ENCODE data around the gene EMD.

The EMD gene

GRCh38 chrX:154409222-154409871, 30.3 kb downstream of the EMD start, which contains the start of gene DNASE1L1:
Gene DNASE1L1, minus strand, starts transcription at chrX:154409254. Its CDS starts 3,686 bp downstream, at chrX:154405568.
- Histone ChIP-seq H3K4me1 (peaks cover 10% of the 10 kb centered on the region), H3K27me3 (ENCODE audit: low read depth) (no peaks in the 10 kb centered on the region), H3K36me3 (replicated peaks) (peaks cover 21% of the 10 kb centered on the region), H3K4me3 (no peak within 1 kb of the TSS), H3K9me3 (no peaks in the 10 kb centered on the region)
- in situ Hi-C loops (cut with MboI; ENCODE audit: low sequenced_read_pairs), result no loop called here
- DNase-seq (ENCODE audit: low spot score in 2 of 2), result peak in 1 of 2 experiments; percentile 67

GRCh38 chrX:154411981-154412340, 32.9 kb downstream of the EMD start:
- in situ Hi-C loops (cut with MboI; ENCODE audit: low sequenced_read_pairs), result no loop called here
- Histone ChIP-seq H3K27me3 (ENCODE audit: low read depth) (no peaks in the 10 kb centered on the region), H3K4me3 (peak overlapping the region; percentile 82), H3K9me3 (no peaks in the 10 kb centered on the region), H3K36me3 (replicated peaks) (peaks cover 27% of the 10 kb centered on the region), H3K4me1 (peaks cover 10% of the 10 kb centered on the region)
- DNase-seq (ENCODE audit: low spot score in 2 of 2), result peak; percentile 77 to 88

- DNase-seq (ENCODE audit: low spot score in 2 of 2), result no peak
- in situ Hi-C loops (cut with MboI; ENCODE audit: low sequenced_read_pairs), result no loop called here
- Histone ChIP-seq H3K36me3 (replicated peaks) (peaks cover 27% of the 10 kb centered on the region), H3K4me3 (peak overlapping the region; percentile 82), H3K9me3 (no peaks in the 10 kb centered on the region), H3K4me1 (peaks cover 10% of the 10 kb centered on the region), H3K27me3 (ENCODE audit: low read depth) (no peaks in the 10 kb centered on the region)
These were observed 33.4 kb downstream of the EMD start for GRCh38 chrX:154412468-154412867.

- DNase-seq (ENCODE audit: low spot score in 2 of 2), result no peak
- Histone ChIP-seq H3K4me1 (peaks cover 10% of the 10 kb centered on the region), H3K9me3 (no peaks in the 10 kb centered on the region), H3K4me3 (no peak overlapping the region), H3K36me3 (replicated peaks) (peaks cover 27% of the 10 kb centered on the region), H3K27me3 (ENCODE audit: low read depth) (no peaks in the 10 kb centered on the region)
- in situ Hi-C loops (cut with MboI; ENCODE audit: low sequenced_read_pairs), result no loop called here
These were observed 34.0 kb downstream of the EMD start for GRCh38 chrX:154413142-154413541.

- Histone ChIP-seq H3K9me3 (no peaks in the 10 kb centered on the region), H3K27me3 (ENCODE audit: low read depth) (no peaks in the 10 kb centered on the region), H3K4me3 (no peak overlapping the region), H3K36me3 (replicated peaks) (peaks cover 40% of the 10 kb centered on the region), H3K4me1 (peaks cover 6% of the 10 kb centered on the region)
- in situ Hi-C loops (cut with MboI; ENCODE audit: low sequenced_read_pairs), result no loop called here
- no peak for DNase-seq (ENCODE audit: low spot score in 2 of 2)
These were observed 38.1 kb downstream of the EMD start for GRCh38 chrX:154417157-154417556.

GRCh38 chrX:154419189-154419588, 40.1 kb downstream of the EMD start:
- H3K36me3 ChIP-seq (replicated peaks), result peaks cover 22% of the 10 kb centered on the region
- in situ Hi-C loops (cut with MboI; ENCODE audit: low sequenced_read_pairs), result no loop called here
- DNase-seq (ENCODE audit: low spot score in 2 of 2), result no peak
- no peaks in the 10 kb centered on the region for H3K9me3 ChIP-seq
- H3K4me3 ChIP-seq, result no peak overlapping the region
- H3K27me3 ChIP-seq (ENCODE audit: low read depth), result no peaks in the 10 kb centered on the region
- H3K4me1 ChIP-seq, result no peaks in the 10 kb centered on the region

GRCh38 chrX:154419688-154420401, 40.8 kb downstream of the EMD start:
- no peaks in the 10 kb centered on the region for H3K9me3 ChIP-seq
- H3K4me1 ChIP-seq, result no peaks in the 10 kb centered on the region
- no peaks in the 10 kb centered on the region for H3K27me3 ChIP-seq (ENCODE audit: low read depth)
- H3K4me3 ChIP-seq, result no peak overlapping the region
- H3K36me3 ChIP-seq (replicated peaks), result peaks cover 22% of the 10 kb centered on the region
- in situ Hi-C loops (cut with MboI; ENCODE audit: low sequenced_read_pairs), result no loop called here
- DNase-seq (ENCODE audit: low spot score in 2 of 2), result no peak

GRCh38 chrX:154420402-154420756, 41.3 kb downstream of the EMD start:
- H3K9me3 ChIP-seq, result no peaks in the 10 kb centered on the region
- no peak overlapping the region for H3K4me3 ChIP-seq
- no peaks in the 10 kb centered on the region for H3K4me1 ChIP-seq
- H3K36me3 ChIP-seq (replicated peaks), result peaks cover 19% of the 10 kb centered on the region
- no peak for DNase-seq (ENCODE audit: low spot score in 2 of 2)
- H3K27me3 ChIP-seq (ENCODE audit: low read depth), result no peaks in the 10 kb centered on the region
- in situ Hi-C loops (cut with MboI; ENCODE audit: low sequenced_read_pairs), result no loop called here

- Histone ChIP-seq H3K36me3 (replicated peaks) (peaks cover 13% of the 10 kb centered on the region), H3K4me3 (no peak overlapping the region; the same call in 1 of the 2 replicates), H3K27me3 (ENCODE audit: low read depth) (no peaks in the 10 kb centered on the region), H3K9me3 (no peaks in the 10 kb centered on the region), H3K4me1 (peaks cover 16% of the 10 kb centered on the region)
- in situ Hi-C loops (cut with MboI; ENCODE audit: low sequenced_read_pairs), result no loop called here
- no peak for DNase-seq (ENCODE audit: low spot score in 2 of 2)
These were observed 48.0 kb downstream of the EMD start for GRCh38 chrX:154426916-154427770.

- no peaks in the 10 kb centered on the region for H3K9me3 ChIP-seq
- peaks cover 16% of the 10 kb centered on the region for H3K4me1 ChIP-seq
- in situ Hi-C loops (cut with MboI; ENCODE audit: low sequenced_read_pairs), result no loop called here
- peak; percentile 95 to 98 for DNase-seq (ENCODE audit: low spot score in 2 of 2)
- peak within 1 kb of the TSS; percentile 63 for H3K4me3 ChIP-seq
- H3K36me3 ChIP-seq (replicated peaks), result peaks cover 26% of the 10 kb centered on the region
- H3K27me3 ChIP-seq (ENCODE audit: low read depth), result no peaks in the 10 kb centered on the region
These were observed 49.4 kb downstream of the EMD start, which contains the start of gene ATP6AP1 for GRCh38 chrX:154428176-154429171. Gene ATP6AP1, plus strand, starts transcription at chrX:154428677. Its CDS starts 16 bp downstream, at chrX:154428693.

GRCh38 chrX:154429711-154430110, 50.6 kb downstream of the EMD start:
- DNase-seq (ENCODE audit: low spot score in 2 of 2), result no peak
- H3K36me3 ChIP-seq (replicated peaks), result peaks cover 37% of the 10 kb centered on the region
- no peaks in the 10 kb centered on the region for H3K9me3 ChIP-seq
- H3K4me1 ChIP-seq, result peaks cover 16% of the 10 kb centered on the region
- in situ Hi-C loops (cut with MboI; ENCODE audit: low sequenced_read_pairs), result no loop called here
- no peaks in the 10 kb centered on the region for H3K27me3 ChIP-seq (ENCODE audit: low read depth)
- H3K4me3 ChIP-seq, result peak overlapping the region; percentile 63

- DNase-seq (ENCODE audit: low spot score in 2 of 2), result no peak
- in situ Hi-C loops (cut with MboI; ENCODE audit: low sequenced_read_pairs), result no loop called here
- Histone ChIP-seq H3K36me3 (replicated peaks) (peaks cover 45% of the 10 kb centered on the region), H3K4me1 (peaks cover 16% of the 10 kb centered on the region), H3K27me3 (ENCODE audit: low read depth) (no peaks in the 10 kb centered on the region), H3K9me3 (no peaks in the 10 kb centered on the region), H3K4me3 (no peak overlapping the region)
These were observed 51.4 kb downstream of the EMD start for GRCh38 chrX:154430479-154430878.

- DNase-seq (ENCODE audit: low spot score in 2 of 2), result no peak
- H3K27me3 ChIP-seq (ENCODE audit: low read depth), result no peaks in the 10 kb centered on the region
- no peaks in the 10 kb centered on the region for H3K9me3 ChIP-seq
- H3K4me3 ChIP-seq, result no peak overlapping the region
- peaks cover 16% of the 10 kb centered on the region for H3K4me1 ChIP-seq
- peaks cover 49% of the 10 kb centered on the region for H3K36me3 ChIP-seq (replicated peaks)
- in situ Hi-C loops (cut with MboI; ENCODE audit: low sequenced_read_pairs), result no loop called here
These were observed 51.8 kb downstream of the EMD start for GRCh38 chrX:154430916-154431315.
